K562 (cell line): ENCODE measurements around the gene BRCC3. TPM values are rescaled to one million over a fixed set of nuclear protein-coding genes. Genes with fewer than 3 reads are reported as not detected.
A peak's percentile ranks its signal among the peaks of the same experiment; 100 is the strongest.

ENCODE experiments used
- ATF7 ChIP-seq: fragments of 450-650 bp; IDR thresholded peaks from 2 replicates; pipeline ENCODE4 v1.7.1; 2014; ENCODE audit warnings: mild to moderate bottlenecking, moderate library complexity
- CAMTA2 ChIP-seq: fragments of 250-450 bp; sonication (Bioruptor Pico); conservative IDR thresholded peaks from 2 replicates; pipeline ENCODE4 v1.5.1; 2022
- CBFA2T3 ChIP-seq: fragments of 450-650 bp; IDR thresholded peaks from 2 replicates; pipeline ENCODE4 v1.6.1; 2017
- CTCFL ChIP-seq: IDR thresholded peaks from 2 replicates; pipeline ENCODE4 v1.6.1; 2011; ENCODE audit warnings: borderline replicate concordance, low read depth, mild to moderate bottlenecking, moderate library complexity, low read length; ENCODE audit not compliant: insufficient read depth, poor library complexity, severe bottlenecking
- EGR1 ChIP-seq: fragments of 450-650 bp; conservative IDR thresholded peaks from 2 replicates; pipeline ENCODE4 v1.6.1; 2017; ENCODE audit warnings: mild to moderate bottlenecking
- EWSR1 ChIP-seq: fragments of 450-650 bp; IDR thresholded peaks from 2 replicates; pipeline ENCODE4 v1.6.1; 2018; ENCODE audit warnings: borderline replicate concordance, mild to moderate bottlenecking, low read depth, moderate library complexity; ENCODE audit not compliant: partially characterized antibody
- FOSL1 ChIP-seq: fragments of 200-800 bp; sonication (Bioruptor generic); conservative IDR thresholded peaks from 2 replicates; pipeline ENCODE4 v1.6.1; 2016; ENCODE audit warnings: missing genetic modification characterization, missing compliant biosample characterization
- GTF2E2 ChIP-seq: fragments of 200-800 bp; sonication (Bioruptor generic); IDR thresholded peaks from 2 replicates; pipeline ENCODE4 v1.6.1; 2016; ENCODE audit warnings: missing genetic modification characterization, missing compliant biosample characterization
- MCM2 ChIP-seq: fragments of 450-650 bp; IDR thresholded peaks from 2 replicates; pipeline ENCODE4 v1.6.1; 2017; ENCODE audit warnings: low read depth, mild to moderate bottlenecking
- MXI1 ChIP-seq: IDR thresholded peaks from 2 replicates; pipeline ENCODE4 v1.6.1; 2011; ENCODE audit warnings: low read depth, mild to moderate bottlenecking, improper control_type of control experiment, low read length
- POLR3A ChIP-seq: IDR thresholded peaks from 2 replicates; pipeline ENCODE4 v1.6.1; 2011; ENCODE audit warnings: borderline replicate concordance, mild to moderate bottlenecking, moderate library complexity; ENCODE audit not compliant: insufficient read length, insufficient read depth; ENCODE audit errors: extremely low read depth
- SIX5 ChIP-seq, 2 experiments: IDR thresholded peaks; 2 replicates each; pipeline ENCODE4 v1.6.1; 2011; ENCODE audit warnings: low read length in 2 of 2, borderline replicate concordance in 1 of 2, low read depth in 1 of 2, mild to moderate bottlenecking in 1 of 2, moderate library complexity in 1 of 2; ENCODE audit not compliant: insufficient read depth in 1 of 2
- SMARCC2 ChIP-seq: fragments of 450-650 bp; IDR thresholded peaks from 2 replicates; pipeline ENCODE4 v1.6.1; 2017; ENCODE audit warnings: antibody characterized with exemption, moderate library complexity, mild to moderate bottlenecking, low read depth
- SMC3 ChIP-seq: conservative IDR thresholded peaks from 2 replicates; pipeline ENCODE4 v1.6.1; 2011; ENCODE audit warnings: low read depth, low read length, improper control_type of control experiment; ENCODE audit not compliant: insufficient read depth
- TAF1 ChIP-seq: IDR thresholded peaks from 2 replicates; pipeline ENCODE4 v1.6.1; 2011; ENCODE audit warnings: mild to moderate bottlenecking, low read length, moderate library complexity; ENCODE audit not compliant: insufficient read depth, control insufficient read depth, severe bottlenecking; ENCODE audit errors: extremely low read depth
- TCF7 ChIP-seq: sonication (generic); IDR thresholded peaks from 2 replicates; pipeline ENCODE4 v1.6.1; 2016; ENCODE audit warnings: antibody characterized with exemption, borderline replicate concordance
- TEAD4 ChIP-seq, 2 experiments: sonication (generic) in 1 of 2; formaldehyde crosslinking in 1 of 2; IDR thresholded peaks; 2 replicates each; pipeline versions ENCODE4 v1.6.1 to v1.8.0; 2012 to 2022; ENCODE audit warnings: borderline replicate concordance in 1 of 2, inconsistent platforms in 1 of 2, low read length in 1 of 2, mild to moderate bottlenecking in 1 of 2, missing genetic modification reagents in 1 of 2
- ZNF146 ChIP-seq: IDR thresholded peaks from one replicate; pipeline ENCODE4 v1.6.1; 2018; ENCODE audit warnings: missing compliant biosample characterization; ENCODE audit not compliant: unreplicated experiment
- ZNF174 ChIP-seq: fragments of 250-450 bp; sonication (Bioruptor Pico); IDR thresholded peaks from 2 replicates; pipeline ENCODE4 v1.4.0; 2020; ENCODE audit warnings: mild to moderate bottlenecking
- ZNF212 ChIP-seq: fragments of 450-650 bp; formaldehyde crosslinking; IDR thresholded peaks from 2 replicates; pipeline ENCODE4 v1.4.0; 2020; ENCODE audit warnings: mild to moderate bottlenecking
- ZNF740 ChIP-seq, 3 experiments: fragments of 200-800 bp in 1 of 3; sonication (Bioruptor generic) in 1 of 3; sonication (generic) in 1 of 3; formaldehyde crosslinking in 1 of 3; IDR thresholded peaks; 2 replicates each; pipeline versions ENCODE4 v1.6.1 to v1.8.0; 2016 to 2022; ENCODE audit warnings: mild to moderate bottlenecking in 2 of 3, missing compliant biosample characterization in 2 of 3, missing genetic modification characterization in 2 of 3, missing genetic modification reagents in 1 of 3
- ZNF79 ChIP-seq: fragments of 250-450 bp; sonication (Bioruptor Pico); IDR thresholded peaks from 2 replicates; pipeline ENCODE4 v1.4.0; 2020; ENCODE audit warnings: low read depth, mild to moderate bottlenecking, moderate library complexity
- polyA plus RNA-seq, 8 experiments: library from polyadenylated mRNA; depleted of rRNA in 4 of 8; stranded (reverse) in 5 of 8; unstranded in 3 of 8; fragments of >200 nt; fragmentation: Nextera tagmentation in 2 of 8; fragmentation: Illumina TruSeq in 1 of 8; extraction: Ambion mirVana in 2 of 8; extraction: Trizol in 1 of 8; gene quantifications; 2 replicates each; pipeline versions ENCODE4 v1.2.1 to v1.2.3, GENCODE V29; 2011 to 2014; ENCODE audit warnings: inconsistent platforms in 1 of 8, missing spikeins in 1 of 8
- total RNA-seq, 7 experiments: library from RNA; depleted of rRNA in 6 of 7; stranded (reverse); fragments of >200 nt in 6 of 7; fragmentation: Illumina TruSeq in 2 of 7; extraction: Trizol in 2 of 7; gene quantifications; 2 replicates each; pipeline versions ENCODE4 v1.2.1 to v1.2.3, GENCODE V29; 2011 to 2021; ENCODE audit warnings: low replicate concordance in 1 of 7
- TF ChIP-seq, protein P1 (sequence below): IDR thresholded peaks from 3 replicates; pipeline ENCODE4 v1.6.1; 2011; ENCODE audit warnings: borderline replicate concordance, mild to moderate bottlenecking, moderate library complexity; ENCODE audit not compliant: insufficient read length; ENCODE audit errors: extremely low read depth

The BRCC3 gene
- total and polyA plus RNA-seq, 9 of the 15 experiments (the other 6 are each of a cell fraction or from before 2014, with no cell fraction given): 9.6 to 44.8 (median 26.7) TPM

DNA sequence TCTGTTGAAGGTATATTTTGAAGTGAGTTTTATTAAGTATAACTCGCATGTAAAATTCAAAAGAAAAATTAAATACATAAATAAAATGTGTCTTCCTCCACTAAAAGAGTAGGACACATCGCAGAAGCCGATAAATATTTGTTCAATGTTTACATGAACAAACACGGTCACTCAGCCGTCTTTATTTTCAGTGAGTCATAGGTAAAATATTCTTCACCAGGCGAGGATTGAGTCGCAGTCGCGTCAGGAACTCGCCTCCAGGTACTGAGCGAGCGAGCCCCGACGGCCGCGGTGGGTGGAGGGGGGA, 44.9 kb upstream of the BRCC3 start (continued):
- TF ChIP-seq CTCFL (no peak), ZNF79 (CRISPR knock-in tag) (no peak), TEAD4 (IDR thresholded peaks at IDR 0.05; ENCODE audit: low read length) (peak; percentile 20; the same call in 1 of the 2 replicates), TEAD4 (CRISPR knock-in tag; IDR thresholded peaks at IDR 0.05; ENCODE audit: borderline replicate concordance) (no peak), SIX5 (IDR thresholded peaks at IDR 0.05; ENCODE audit: borderline replicate concordance in 1 of 2, insufficient read depth in 1 of 2, low read depth in 1 of 2, low read length in 2 of 2) (no peak), TCF7 (no peak), MCM2 (no peak), SMARCC2 (peak; percentile 49; the same call in 1 of the 2 replicates), ATF7 (no peak), ZNF212 (no peak), EGR1 (peak; percentile 81), CAMTA2 (CRISPR knock-in tag) (no peak), POLR3A (no peak), FOSL1 (tag) (peak; percentile 85), TAF1 (peak; percentile 58), EWSR1 (no peak), ZNF174 (no peak), MXI1 (no peak), CBFA2T3 (no peak), SMC3 (no peak), ZNF740 (CRISPR knock-in tag; IDR thresholded peaks at IDR 0.05) (no peak), ZNF740 (tag; IDR thresholded peaks at IDR 0.05) (peak in 1 of 2 experiments; percentile 74; a peak in 2 of 4 replicates), GTF2E2 (tag) (0 out of 2 replicates have a peak, but pooled peaks have one; percentile 0), ZNF146 (CRISPR knock-in tag) (no peak)
- TF ChIP-seq, protein P1, sequence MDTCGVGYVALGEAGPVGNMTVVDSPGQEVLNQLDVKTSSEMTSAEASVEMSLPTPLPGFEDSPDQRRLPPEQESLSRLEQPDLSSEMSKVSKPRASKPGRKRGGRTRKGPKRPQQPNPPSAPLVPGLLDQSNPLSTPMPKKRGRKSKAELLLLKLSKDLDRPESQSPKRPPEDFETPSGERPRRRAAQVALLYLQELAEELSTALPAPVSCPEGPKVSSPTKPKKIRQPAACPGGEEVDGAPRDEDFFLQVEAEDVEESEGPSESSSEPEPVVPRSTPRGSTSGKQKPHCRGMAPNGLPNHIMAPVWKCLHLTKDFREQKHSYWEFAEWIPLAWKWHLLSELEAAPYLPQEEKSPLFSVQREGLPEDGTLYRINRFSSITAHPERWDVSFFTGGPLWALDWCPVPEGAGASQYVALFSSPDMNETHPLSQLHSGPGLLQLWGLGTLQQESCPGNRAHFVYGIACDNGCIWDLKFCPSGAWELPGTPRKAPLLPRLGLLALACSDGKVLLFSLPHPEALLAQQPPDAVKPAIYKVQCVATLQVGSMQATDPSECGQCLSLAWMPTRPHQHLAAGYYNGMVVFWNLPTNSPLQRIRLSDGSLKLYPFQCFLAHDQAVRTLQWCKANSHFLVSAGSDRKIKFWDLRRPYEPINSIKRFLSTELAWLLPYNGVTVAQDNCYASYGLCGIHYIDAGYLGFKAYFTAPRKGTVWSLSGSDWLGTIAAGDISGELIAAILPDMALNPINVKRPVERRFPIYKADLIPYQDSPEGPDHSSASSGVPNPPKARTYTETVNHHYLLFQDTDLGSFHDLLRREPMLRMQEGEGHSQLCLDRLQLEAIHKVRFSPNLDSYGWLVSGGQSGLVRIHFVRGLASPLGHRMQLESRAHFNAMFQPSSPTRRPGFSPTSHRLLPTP: no peak
